ENCODE results near the gene ORM1.

- TF ChIP-seq POLR2A (IDR thresholded peaks at IDR 0.05; ENCODE audit: low read depth, low read length) (no peak; the same call in 1 of the 2 replicates), POLR2AphosphoS5 (IDR thresholded peaks at IDR 0.05; ENCODE audit: low read depth, low read length) (no peak), TAF1 (IDR thresholded peaks at IDR 0.05; ENCODE audit: borderline replicate concordance, low read depth, low read length) (no peak)
Observed at GRCh38 chr9:114366334-114367128, 43.6 kb downstream of the ORM1 start.

All from GM12892 (cell line).